ENCODE data around the gene MLPH. TPM values are rescaled to one million over a fixed set of nuclear protein-coding genes. Genes with fewer than 3 reads are reported as not detected.

Gene MLPH
- polyA plus RNA-seq, 4 donors, result 13.2 to 52.0 (median 18.9) TPM

- DNase-seq, result no peak
- FAIRE-seq, result no peak
- Histone ChIP-seq H3K36me3 (ENCODE audit: control insufficient read depth in 3 of 3, insufficient read depth in 2 of 3, low read depth in 1 of 3, low read length in 3 of 3) (no peaks in the 10 kb centered on the region), H3K9me3 (ENCODE audit: control insufficient read depth in 2 of 2, insufficient read depth in 1 of 2, low read depth in 1 of 2, low read length in 1 of 2) (no peaks in the 10 kb centered on the region), H3K27ac (ENCODE audit: low read depth in 1 of 3, low read length in 2 of 3) (no peak overlapping the region), H3K4me1 (ENCODE audit: control insufficient read depth in 3 of 3, insufficient read depth in 2 of 3, low read depth in 1 of 3, low read length in 2 of 3) (peaks cover 0 to 34% (median 5%) of the 10 kb centered on the region in 3 donors), H3K4me3 (ENCODE audit: low read depth in 1 of 3, low read length in 3 of 3) (no peak overlapping the region), H3K27me3 (ENCODE audit: control insufficient read depth in 3 of 3, insufficient read depth in 3 of 3, low read length in 3 of 3) (no peaks in the 10 kb centered on the region)
- WGBS, 3 donors, result 62 to 90% (median 87%) methylated on average over 4 of the region's 4 CpGs
These were observed 30.1 kb downstream of the MLPH start for GRCh38 chr2:237517163-237517562.

- FAIRE-seq (no peak), DNase-seq (no peak)
- no peaks in the 10 kb centered on the region for H3K9me3 ChIP-seq (ENCODE audit: control insufficient read depth in 2 of 2, insufficient read depth in 1 of 2, low read depth in 1 of 2, low read length in 1 of 2)
- H3K36me3 ChIP-seq (ENCODE audit: control insufficient read depth in 3 of 3, insufficient read depth in 2 of 3, low read depth in 1 of 3, low read length in 3 of 3), result no peaks in the 10 kb centered on the region
- 74 to 88% (median 84%) methylated on average over 1 of the region's 1 CpG for WGBS, 3 donors
- no peak overlapping the region for H3K27ac ChIP-seq (ENCODE audit: low read depth in 1 of 3, low read length in 2 of 3)
- H3K4me3 ChIP-seq (ENCODE audit: low read depth in 1 of 3, low read length in 3 of 3), result no peak overlapping the region
- H3K27me3 ChIP-seq (ENCODE audit: control insufficient read depth in 3 of 3, insufficient read depth in 3 of 3, low read length in 3 of 3), result no peaks in the 10 kb centered on the region
- peaks cover 0 to 28% (median 5%) of the 10 kb centered on the region in 3 donors for H3K4me1 ChIP-seq (ENCODE audit: control insufficient read depth in 3 of 3, insufficient read depth in 2 of 3, low read depth in 1 of 3, low read length in 2 of 3)
These were observed 30.9 kb downstream of the MLPH start for GRCh38 chr2:237517990-237518389.

DNA sequence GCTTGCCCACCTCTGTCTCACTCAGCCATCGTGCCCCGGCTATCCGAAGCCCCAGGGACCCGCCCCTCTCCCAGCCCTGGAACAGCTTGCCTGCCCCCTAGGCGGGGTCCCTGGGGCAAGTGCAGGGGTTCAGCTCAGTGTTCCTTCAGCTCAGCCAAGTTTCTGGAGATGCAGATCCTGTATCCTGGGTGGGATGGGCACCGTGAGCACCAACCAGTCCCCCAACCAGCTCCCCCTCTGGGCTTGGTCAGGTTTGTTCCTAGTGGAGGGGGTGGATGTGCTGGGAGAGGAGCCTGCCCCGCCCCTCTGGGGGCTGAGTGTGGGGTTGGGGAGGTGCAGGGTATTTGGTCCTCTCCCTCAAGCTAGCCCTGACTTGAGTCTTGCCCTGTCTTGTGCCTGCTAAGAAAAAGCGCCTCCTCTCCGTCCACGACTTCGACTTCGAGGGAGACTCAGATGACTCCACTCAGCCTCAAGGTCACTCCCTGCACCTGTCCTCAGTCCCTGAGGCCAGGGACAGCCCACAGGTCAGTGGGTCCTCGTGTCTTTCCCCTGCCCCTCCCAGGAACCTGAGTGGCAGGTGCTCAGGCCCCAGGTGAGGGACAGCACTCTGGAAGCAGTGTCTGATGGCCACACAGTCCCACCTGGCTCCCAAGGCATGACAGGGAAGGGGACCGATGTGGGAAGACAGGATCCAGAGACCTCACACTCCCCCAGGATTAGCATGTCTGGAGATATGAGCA, 32.6 kb downstream of the MLPH start:
- H3K4me3 ChIP-seq (ENCODE audit: low read depth in 1 of 3, low read length in 3 of 3), result no peak overlapping the region
- H3K27me3 ChIP-seq (ENCODE audit: control insufficient read depth in 3 of 3, insufficient read depth in 3 of 3, low read length in 3 of 3), result no peaks in the 10 kb centered on the region
- H3K27ac ChIP-seq (ENCODE audit: low read depth in 1 of 3, low read length in 2 of 3), result peak overlapping the region; percentile 6 to 80 (median 79)
- H3K4me1 ChIP-seq (ENCODE audit: control insufficient read depth in 3 of 3, insufficient read depth in 2 of 3, low read depth in 1 of 3, low read length in 2 of 3), result peaks cover 0 to 21% (median 5%) of the 10 kb centered on the region in 3 donors
- no peaks in the 10 kb centered on the region for H3K9me3 ChIP-seq (ENCODE audit: control insufficient read depth in 2 of 2, insufficient read depth in 1 of 2, low read depth in 1 of 2, low read length in 1 of 2)
- no peak for FAIRE-seq
- H3K36me3 ChIP-seq (ENCODE audit: control insufficient read depth in 3 of 3, insufficient read depth in 2 of 3, low read depth in 1 of 3, low read length in 3 of 3), result no peaks in the 10 kb centered on the region
- peak in 1 of 2 donors; percentile 11 for DNase-seq
- 70 to 83% (median 76%) methylated on average over 14 of the region's 14 CpGs for WGBS, 3 donors

GRCh38 chr2:237520290-237520689, 33.2 kb downstream of the MLPH start:
- no peak for FAIRE-seq

GRCh38 chr2:237524631-237525030, 37.6 kb downstream of the MLPH start:
- Histone ChIP-seq H3K4me1 (ENCODE audit: control insufficient read depth in 3 of 3, insufficient read depth in 2 of 3, low read depth in 1 of 3, low read length in 2 of 3) (peaks cover 0 to 16% (median 8%) of the 10 kb centered on the region in 3 donors), H3K9me3 (ENCODE audit: control insufficient read depth in 2 of 2, insufficient read depth in 1 of 2, low read depth in 1 of 2, low read length in 1 of 2) (no peaks in the 10 kb centered on the region), H3K36me3 (ENCODE audit: control insufficient read depth in 3 of 3, insufficient read depth in 2 of 3, low read depth in 1 of 3, low read length in 3 of 3) (no peaks in the 10 kb centered on the region), H3K27me3 (ENCODE audit: control insufficient read depth in 3 of 3, insufficient read depth in 3 of 3, low read length in 3 of 3) (no peaks in the 10 kb centered on the region), H3K4me3 (ENCODE audit: low read depth in 1 of 3, low read length in 3 of 3) (no peak overlapping the region), H3K27ac (ENCODE audit: low read depth in 1 of 3, low read length in 2 of 3) (peak overlapping the region in 1 of 3 donors; percentile 78)
- DNase-seq, result peak; percentile 30 to 88
- WGBS, 3 donors, result 38 to 62% (median 44%) methylated on average over 6 of the region's 6 CpGs
- FAIRE-seq, result no peak

More at GRCh38 chr2:237520290-237520689, 33.2 kb downstream of the MLPH start:
- Histone ChIP-seq H3K9me3 (ENCODE audit: control insufficient read depth in 2 of 2, insufficient read depth in 1 of 2, low read depth in 1 of 2, low read length in 1 of 2) (no peaks in the 10 kb centered on the region), H3K4me3 (ENCODE audit: low read depth in 1 of 3, low read length in 3 of 3) (no peak overlapping the region), H3K27me3 (ENCODE audit: control insufficient read depth in 3 of 3, insufficient read depth in 3 of 3, low read length in 3 of 3) (no peaks in the 10 kb centered on the region), H3K4me1 (ENCODE audit: control insufficient read depth in 3 of 3, insufficient read depth in 2 of 3, low read depth in 1 of 3, low read length in 2 of 3) (peaks cover 0 to 21% (median 10%) of the 10 kb centered on the region in 3 donors), H3K36me3 (ENCODE audit: control insufficient read depth in 3 of 3, insufficient read depth in 2 of 3, low read depth in 1 of 3, low read length in 3 of 3) (no peaks in the 10 kb centered on the region), H3K27ac (ENCODE audit: low read depth in 1 of 3, low read length in 2 of 3) (peak overlapping the region; percentile 6 to 80 (median 79))
- DNase-seq, result peak; percentile 83 to 98
- WGBS, 3 donors, result 23 to 73% (median 44%) methylated on average over 6 of the region's 6 CpGs

GRCh38 chr2:237525559-237526157, 38.6 kb downstream of the MLPH start:
- H3K9me3 ChIP-seq (ENCODE audit: control insufficient read depth in 2 of 2, insufficient read depth in 1 of 2, low read depth in 1 of 2, low read length in 1 of 2), result no peaks in the 10 kb centered on the region
- no peaks in the 10 kb centered on the region for H3K36me3 ChIP-seq (ENCODE audit: control insufficient read depth in 3 of 3, insufficient read depth in 2 of 3, low read depth in 1 of 3, low read length in 3 of 3)
- DNase-seq (no peak), FAIRE-seq (no peak)
- peaks cover 0 to 8% (median 4%) of the 10 kb centered on the region in 3 donors for H3K4me1 ChIP-seq (ENCODE audit: control insufficient read depth in 3 of 3, insufficient read depth in 2 of 3, low read depth in 1 of 3, low read length in 2 of 3)
- no peaks in the 10 kb centered on the region for H3K27me3 ChIP-seq (ENCODE audit: control insufficient read depth in 3 of 3, insufficient read depth in 3 of 3, low read length in 3 of 3)
- H3K4me3 ChIP-seq (ENCODE audit: low read depth in 1 of 3, low read length in 3 of 3), result no peak overlapping the region
- H3K27ac ChIP-seq (ENCODE audit: low read depth in 1 of 3, low read length in 2 of 3), result no peak overlapping the region
- 87 to 95% (median 94%) methylated on average over 16 to 17 of the region's 17 CpGs for WGBS, 3 donors

GRCh38 chr2:237527233-237527632, 40.2 kb downstream of the MLPH start:
- H3K4me3 ChIP-seq (ENCODE audit: low read depth in 1 of 3, low read length in 3 of 3), result no peak overlapping the region
- H3K9me3 ChIP-seq (ENCODE audit: control insufficient read depth in 2 of 2, insufficient read depth in 1 of 2, low read depth in 1 of 2, low read length in 1 of 2), result no peaks in the 10 kb centered on the region
- WGBS, 3 donors, result 92 to 93% (median 93%) methylated on average over 11 of the region's 11 CpGs
- no peaks in the 10 kb centered on the region for H3K27me3 ChIP-seq (ENCODE audit: control insufficient read depth in 3 of 3, insufficient read depth in 3 of 3, low read length in 3 of 3)
- DNase-seq (no peak), FAIRE-seq (no peak)
- no peaks in the 10 kb centered on the region for H3K36me3 ChIP-seq (ENCODE audit: control insufficient read depth in 3 of 3, insufficient read depth in 2 of 3, low read depth in 1 of 3, low read length in 3 of 3)
- no peak overlapping the region for H3K27ac ChIP-seq (ENCODE audit: low read depth in 1 of 3, low read length in 2 of 3)
- H3K4me1 ChIP-seq (ENCODE audit: control insufficient read depth in 3 of 3, insufficient read depth in 2 of 3, low read depth in 1 of 3, low read length in 2 of 3), result peaks cover 0 to 4% (median 0%) of the 10 kb centered on the region in 3 donors

- no peak for FAIRE-seq
- no peaks in the 10 kb centered on the region for H3K36me3 ChIP-seq (ENCODE audit: control insufficient read depth in 3 of 3, insufficient read depth in 2 of 3, low read depth in 1 of 3, low read length in 3 of 3)
These were observed 40.7 kb downstream of the MLPH start for GRCh38 chr2:237527766-237528165.

More at GRCh38 chr2:237527766-237528165, 40.7 kb downstream of the MLPH start:
- no peaks in the 10 kb centered on the region for H3K9me3 ChIP-seq (ENCODE audit: control insufficient read depth in 2 of 2, insufficient read depth in 1 of 2, low read depth in 1 of 2, low read length in 1 of 2)
- H3K27ac ChIP-seq (ENCODE audit: low read depth in 1 of 3, low read length in 2 of 3), result no peak overlapping the region
- 94 to 97% (median 96%) methylated on average over 5 of the region's 5 CpGs for WGBS, 3 donors
- peaks cover 0 to 4% (median 0%) of the 10 kb centered on the region in 3 donors for H3K4me1 ChIP-seq (ENCODE audit: control insufficient read depth in 3 of 3, insufficient read depth in 2 of 3, low read depth in 1 of 3, low read length in 2 of 3)
- H3K27me3 ChIP-seq (ENCODE audit: control insufficient read depth in 3 of 3, insufficient read depth in 3 of 3, low read length in 3 of 3), result no peaks in the 10 kb centered on the region
- DNase-seq, result no peak
- H3K4me3 ChIP-seq (ENCODE audit: low read depth in 1 of 3, low read length in 3 of 3), result no peak overlapping the region

Data from small intestine (tissue), 7 donors.